GM19035 (cell line): ENCODE results near the gene RPUSD3.

Experiments
- ATAC-seq: cut with Tn5 transposase; IDR thresholded peaks from one replicate; pipeline ENCODE4 v1.9.1; 2021; ENCODE audit not compliant: unreplicated experiment

Gene RPUSD3

GRCh38 chr3:9806688-9807589, 36.9 kb downstream of the RPUSD3 start:
- no peak for ATAC-seq

GRCh38 chr3:9806137-9806536, 37.7 kb downstream of the RPUSD3 start:
- no peak for ATAC-seq

GRCh38 chr3:9804996-9805395, 38.8 kb downstream of the RPUSD3 start:
- no peak for ATAC-seq

GRCh38 chr3:9803494-9803893, 40.3 kb downstream of the RPUSD3 start:
- no peak for ATAC-seq

DNA sequence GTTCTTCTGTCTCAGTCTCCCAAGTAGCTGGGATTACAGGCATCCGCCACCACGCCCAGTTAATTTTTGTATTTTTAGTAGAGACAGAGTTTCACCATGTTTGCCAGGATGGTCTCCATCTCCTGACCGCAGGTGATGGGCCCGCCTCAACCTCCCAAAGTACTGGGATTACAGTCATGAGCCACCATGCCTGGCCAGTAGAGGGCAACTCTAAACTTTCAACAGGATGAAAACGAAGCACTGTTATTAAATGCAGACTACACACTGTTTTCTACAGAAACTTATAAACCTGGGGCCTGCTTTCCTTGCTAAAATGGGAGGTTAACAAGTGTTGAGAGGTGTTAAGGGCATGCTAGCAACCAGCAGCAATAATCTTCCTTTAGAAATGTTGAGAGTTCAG, 43.3 kb downstream of the RPUSD3 start:
- ATAC-seq = no peak

DNA sequence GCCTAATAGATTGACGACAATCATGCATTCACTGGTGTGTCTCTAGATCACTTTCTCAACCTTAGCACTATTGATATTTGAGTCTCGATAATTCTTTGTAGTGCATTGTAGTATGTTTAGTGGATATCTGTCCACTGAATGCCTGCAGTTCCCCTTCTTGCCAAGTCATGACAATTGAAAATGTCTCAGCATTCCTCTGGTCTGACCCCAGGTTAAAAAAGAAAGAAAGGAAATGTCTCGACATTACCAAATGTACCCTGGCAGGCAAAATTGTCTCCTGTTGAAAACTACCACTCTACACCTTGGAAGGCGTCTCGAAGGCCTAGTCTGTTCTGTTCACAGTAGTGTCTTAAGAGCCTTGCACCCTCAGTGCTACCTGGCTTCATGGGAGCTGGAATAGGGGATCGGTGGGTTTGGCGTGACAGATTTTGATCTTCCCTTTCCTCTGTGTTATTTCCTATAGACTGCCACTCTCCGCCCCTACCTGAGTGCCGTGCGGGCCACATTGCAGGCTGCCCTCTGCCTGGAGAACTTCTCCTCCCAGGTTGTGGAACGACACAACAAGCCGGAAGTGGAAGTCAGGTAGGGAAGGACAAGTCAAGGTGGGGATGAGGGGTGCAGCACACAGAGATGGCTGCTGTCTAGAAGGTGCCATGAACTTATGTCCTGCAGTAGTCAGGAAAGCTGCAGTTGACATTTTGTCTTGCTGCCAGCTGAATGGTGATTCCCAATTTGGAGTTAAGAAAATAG, 46.4 kb downstream of the RPUSD3 start:
- ATAC-seq = no peak

DNA sequence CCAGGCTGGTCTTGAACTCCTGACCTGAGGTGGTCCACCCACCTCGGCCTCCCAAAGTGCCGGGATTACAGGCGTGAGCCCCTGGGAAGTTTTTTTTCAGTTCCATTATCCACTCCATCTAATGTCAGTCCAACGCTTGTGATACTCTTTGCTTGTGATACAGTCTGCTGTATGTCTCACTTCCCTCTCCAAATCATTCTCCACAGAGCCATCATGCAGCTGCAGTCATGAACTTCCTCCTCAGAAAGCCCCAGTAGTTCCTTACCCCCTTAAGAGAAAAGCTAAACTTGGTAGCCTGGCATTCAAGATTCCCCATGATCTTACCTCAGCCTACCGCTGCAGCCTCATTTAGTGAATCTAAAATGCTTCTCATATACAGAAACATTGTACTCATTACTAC, 48.6 kb downstream of the RPUSD3 start:
- ATAC-seq = no peak

- ATAC-seq = no peak
These were observed 49.4 kb downstream of the RPUSD3 start for GRCh38 chr3:9794400-9794799.

DNA sequence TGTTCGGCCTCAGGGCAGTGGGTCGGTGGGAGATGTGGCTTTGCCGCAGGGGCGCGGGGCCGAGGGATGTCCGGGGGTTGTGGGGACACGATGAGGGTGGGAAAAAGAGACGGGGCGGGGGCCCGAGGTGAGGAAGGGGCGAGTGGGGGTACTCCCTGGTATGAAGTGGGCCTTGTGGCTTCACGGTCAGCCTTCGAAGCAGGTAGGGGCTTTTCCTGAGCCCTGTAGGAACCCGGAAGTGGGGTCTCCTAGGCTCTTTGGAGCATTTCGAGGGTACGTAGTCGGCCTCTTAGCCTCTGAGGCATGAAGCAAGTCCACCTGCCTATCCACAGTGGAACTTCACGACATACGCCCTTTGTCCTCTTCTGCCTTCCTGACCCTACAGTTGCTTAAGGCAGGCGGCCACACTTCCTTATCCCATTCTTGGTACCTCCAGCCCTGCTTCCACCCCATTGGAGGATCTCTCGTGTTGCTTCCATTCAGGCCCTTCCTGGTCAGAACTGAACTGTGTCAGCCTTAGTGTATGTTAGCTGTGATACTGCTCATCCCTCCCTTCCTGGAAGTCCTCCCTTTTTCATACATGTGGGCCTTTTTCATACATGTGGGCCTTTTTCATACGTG, 50.5 kb downstream of the RPUSD3 start:
- ATAC-seq = no peak

- ATAC-seq = peak; percentile 80
These were observed 51.2 kb downstream of the RPUSD3 start, which contains the start of the genes ARPC4 and TADA3 for GRCh38 chr3:9792405-9793160. Gene ARPC4 (plus strand): TSS chr3:9793082. CDS start chr3:9793122, 40 bp downstream. Gene TADA3 (minus strand): TSS chr3:9792473. CDS start chr3:9791466, 1,007 bp downstream.

- ATAC-seq = no peak
These were observed 51.9 kb downstream of the RPUSD3 start for GRCh38 chr3:9791790-9792404.

- no peak for ATAC-seq
These were observed 52.7 kb downstream of the RPUSD3 start for GRCh38 chr3:9791127-9791526.
